H9 (cell line): ENCODE results near the gene BSN. TPM values are rescaled to one million over a fixed set of nuclear protein-coding genes. Genes with fewer than 3 reads are reported as not detected.

Source experiments
- DNase-seq: peaks from one replicate; pipeline ENCODE4 v3.0.0-alpha.2; 2017
- H2AFZ ChIP-seq: one replicate; pipeline ENCODE4 v1.6.1; 2013; ENCODE audit warnings: mild to moderate bottlenecking, low read length, control low read depth, moderate library complexity
- H2AK5ac ChIP-seq: 2 replicates; pipeline ENCODE4 v1.6.1; 2013; ENCODE audit warnings: low read length, control low read depth, mixed read lengths; ENCODE audit not compliant: insufficient read length
- H2BK120ac ChIP-seq: one replicate; pipeline ENCODE4 v1.6.1; 2013; ENCODE audit warnings: low read depth, mild to moderate bottlenecking, low read length, control low read depth, inconsistent platforms; ENCODE audit not compliant: poor library complexity, severe bottlenecking
- H2BK12ac ChIP-seq: 2 replicates; pipeline ENCODE4 v1.6.1; 2013; ENCODE audit warnings: low read length, control low read depth, mixed read lengths, low read depth; ENCODE audit not compliant: insufficient read length
- H2BK15ac ChIP-seq: 2 replicates; pipeline ENCODE4 v1.6.1; 2013; ENCODE audit warnings: low read depth, low read length, control low read depth
- H2BK20ac ChIP-seq: one replicate; pipeline ENCODE4 v1.6.1; 2013; ENCODE audit warnings: low read depth, mild to moderate bottlenecking, low read length, control low read depth, inconsistent platforms; ENCODE audit not compliant: poor library complexity, severe bottlenecking
- H2BK5ac ChIP-seq: 2 replicates; pipeline ENCODE4 v1.6.1; 2013; ENCODE audit warnings: low read length, control low read depth, mixed read lengths; ENCODE audit not compliant: insufficient read length
- H3K14ac ChIP-seq: 2 replicates; pipeline ENCODE4 v1.6.1; 2013; ENCODE audit warnings: low read length, control low read depth; ENCODE audit not compliant: insufficient read depth
- H3K18ac ChIP-seq: 2 replicates; pipeline ENCODE4 v1.6.1; 2013; ENCODE audit warnings: low read depth, mild to moderate bottlenecking, mixed read lengths, low read length, control low read depth; ENCODE audit not compliant: insufficient read length
- H3K23ac ChIP-seq: 2 replicates; pipeline ENCODE4 v1.6.1; 2013; ENCODE audit warnings: low read length, control low read depth, mixed read lengths, low read depth; ENCODE audit not compliant: insufficient read length
- H3K23me2 ChIP-seq: 2 replicates; pipeline ENCODE4 v1.6.1; 2013; ENCODE audit warnings: low read depth, mild to moderate bottlenecking, mixed read lengths, low read length, control low read depth; ENCODE audit not compliant: insufficient read length, poor library complexity, severe bottlenecking
- H3K27ac ChIP-seq: 2 replicates; pipeline ENCODE4 v1.5.1; 2013; ENCODE audit warnings: low read length, control low read depth, mixed read lengths, low read depth; ENCODE audit not compliant: insufficient read length
- H3K27me3 ChIP-seq: 2 replicates; pipeline ENCODE4 v1.6.1; 2013; ENCODE audit warnings: low read length, control low read depth, inconsistent platforms; ENCODE audit not compliant: insufficient read depth
- H3K4ac ChIP-seq: 2 replicates; pipeline ENCODE4 v1.6.1; 2013; ENCODE audit warnings: low read depth, mild to moderate bottlenecking, control low read depth, inconsistent platforms, low read length, moderate library complexity
- H3K4me1 ChIP-seq: 2 replicates; pipeline ENCODE4 v1.6.1; 2013; ENCODE audit warnings: low read length, control low read depth, inconsistent platforms; ENCODE audit not compliant: insufficient read depth
- H3K4me2 ChIP-seq: 2 replicates; pipeline ENCODE4 v1.6.1; 2013; ENCODE audit warnings: low read length, control low read depth, mixed read lengths; ENCODE audit not compliant: insufficient read length, insufficient read depth
- H3K56ac ChIP-seq: 2 replicates; pipeline ENCODE4 v1.6.1; 2013; ENCODE audit warnings: low read depth, mild to moderate bottlenecking, mixed read lengths, low read length, control low read depth; ENCODE audit not compliant: insufficient read length
- H3K79me1 ChIP-seq: 2 replicates; pipeline ENCODE4 v1.6.1; 2013; ENCODE audit warnings: low read depth, mild to moderate bottlenecking, moderate library complexity, low read length, control low read depth, inconsistent platforms; ENCODE audit not compliant: insufficient read depth, poor library complexity, severe bottlenecking
- H3K79me2 ChIP-seq: 2 replicates; pipeline ENCODE4 v1.6.1; 2013; ENCODE audit warnings: low read length, control low read depth, inconsistent platforms; ENCODE audit not compliant: insufficient read depth
- H3K9ac ChIP-seq: 2 replicates; pipeline ENCODE4 v1.6.1; 2013; ENCODE audit warnings: low read length, control low read depth, mixed read lengths; ENCODE audit not compliant: insufficient read length; ENCODE audit errors: extremely low read depth
- H3K9me3 ChIP-seq: one replicate; pipeline ENCODE4 v1.6.1; 2013; ENCODE audit warnings: low read depth, low read length, inconsistent platforms; ENCODE audit not compliant: control insufficient read depth
- H3T11ph ChIP-seq: one replicate; pipeline ENCODE4 v1.6.1; 2013; ENCODE audit warnings: mild to moderate bottlenecking, low read length, control low read depth, inconsistent platforms
- H4K20me1 ChIP-seq: one replicate; pipeline ENCODE4 v1.6.1; 2013; ENCODE audit not compliant: control insufficient read depth, insufficient read length, insufficient read depth
- H4K5ac ChIP-seq: 2 replicates; pipeline ENCODE4 v1.6.1; 2013; ENCODE audit warnings: low read depth, mild to moderate bottlenecking, mixed read lengths, low read length, control low read depth; ENCODE audit not compliant: insufficient read length
- H4K8ac ChIP-seq: replicated peaks from 2 replicates; pipeline ENCODE4 v1.6.1; 2013; ENCODE audit warnings: low read length, control low read depth, mixed read lengths, low read depth; ENCODE audit not compliant: insufficient read length
- H4K91ac ChIP-seq: 2 replicates; pipeline ENCODE4 v1.6.1; 2013; ENCODE audit warnings: low read depth, mild to moderate bottlenecking, moderate library complexity, mixed read lengths, low read length, control low read depth; ENCODE audit not compliant: insufficient read length
- H3K27ac Mint-ChIP-seq, 3 experiments: 2 replicates in 2 of 3; 3 replicates in 1 of 3; pipeline ENCODE4 v1.8.0; 2020 to 2021; ENCODE audit warnings: mixed read lengths in 3 of 3, mild to moderate bottlenecking in 1 of 3, moderate library complexity in 1 of 3
- H3K27me3 Mint-ChIP-seq: 2 replicates; pipeline ENCODE4 v1.8.0; 2021; ENCODE audit warnings: low read depth, mild to moderate bottlenecking, moderate library complexity, mixed read lengths
- H3K36me3 Mint-ChIP-seq, 3 experiments: 2 replicates in 2 of 3; 3 replicates in 1 of 3; pipeline ENCODE4 v1.8.0; 2020 to 2021; ENCODE audit warnings: low read depth in 3 of 3, mixed read lengths in 3 of 3; ENCODE audit not compliant: insufficient read depth in 1 of 3
- H3K4me1 Mint-ChIP-seq, 2 experiments: 2 replicates each; pipeline ENCODE4 v1.8.0; 2020; ENCODE audit warnings: mixed read lengths in 2 of 2
- H3K4me3 Mint-ChIP-seq, 2 experiments: 2 replicates in 1 of 2; 3 replicates in 1 of 2; pipeline ENCODE4 v1.8.0; 2020 to 2021; ENCODE audit warnings: mild to moderate bottlenecking in 2 of 2, mixed read lengths in 2 of 2, moderate library complexity in 1 of 2
- H3K9me3 Mint-ChIP-seq, 2 experiments: 2 replicates in 1 of 2; 3 replicates in 1 of 2; pipeline ENCODE4 v1.8.0; 2020; ENCODE audit warnings: mild to moderate bottlenecking in 2 of 2, mixed read lengths in 2 of 2, moderate library complexity in 1 of 2
- WGBS: extraction: QIAGEN DNeasy Blood & Tissue Kit; methylation state at CpG from one replicate; pipeline ENCODE4 v1.1.7; 2013; ENCODE audit warnings: missing lambda C conversion rate, low lambda C conversion rate, mixed read lengths; ENCODE audit not compliant: insufficient read length; ENCODE audit errors: extremely low coverage; 5-methylcytosine and 5-hydroxymethylcytosine counted together
- total RNA-seq: library from RNA; stranded (reverse); gene quantifications from 2 replicates; pipeline ENCODE4 v1.2.1, GENCODE V29; 2021
- TF ChIP-seq, protein P1 (sequence below): fragments of 200-600 bp; sonication (generic); conservative IDR thresholded peaks from 3 replicates; pipeline ENCODE4 v1.8.0; 2021; ENCODE audit warnings: antibody characterized with exemption, mild to moderate bottlenecking

BSN gene
- total RNA-seq, 1 experiment from 2014 or later = 2.4 TPM

DNA sequence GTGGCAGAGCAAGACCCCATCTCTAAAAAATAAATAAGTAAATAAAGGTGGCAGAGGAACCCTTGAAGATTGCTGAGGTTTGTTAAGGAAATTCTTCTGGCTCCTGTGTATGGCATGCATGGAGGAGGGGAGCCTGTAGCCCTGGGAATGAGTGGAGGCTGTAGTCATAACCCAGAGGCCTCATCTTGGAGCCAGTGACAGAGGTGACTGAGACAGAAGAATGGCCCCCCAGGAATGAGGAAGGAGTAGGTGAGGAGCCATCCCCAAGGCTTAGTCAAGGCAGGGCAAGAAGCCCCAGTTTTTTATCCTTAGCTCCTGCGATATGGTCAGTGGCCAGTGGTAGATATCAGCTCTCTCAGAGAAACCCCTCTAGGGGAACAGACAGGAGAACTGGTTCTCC is 46.5 kb downstream of the BSN start:
- H3K18ac ChIP-seq = no peak overlapping the region
- H3K9me3 ChIP-seq = no peaks in the 10 kb centered on the region
- no peak overlapping the region for H2BK120ac ChIP-seq
- WGBS = no CpG with 5 or more reads among the region's 1 CpG
- H3K79me2 ChIP-seq = no peaks in the 10 kb centered on the region
- H3K4me1 ChIP-seq = no peaks in the 10 kb centered on the region
- no peak overlapping the region for H2BK15ac ChIP-seq
- H2BK20ac ChIP-seq = no peak overlapping the region
- no peak overlapping the region for H3K4ac ChIP-seq
- H4K20me1 ChIP-seq = no peaks in the 10 kb centered on the region
- H4K8ac ChIP-seq = no peak overlapping the region
- no peak for DNase-seq
- TF ChIP-seq, protein P1, sequence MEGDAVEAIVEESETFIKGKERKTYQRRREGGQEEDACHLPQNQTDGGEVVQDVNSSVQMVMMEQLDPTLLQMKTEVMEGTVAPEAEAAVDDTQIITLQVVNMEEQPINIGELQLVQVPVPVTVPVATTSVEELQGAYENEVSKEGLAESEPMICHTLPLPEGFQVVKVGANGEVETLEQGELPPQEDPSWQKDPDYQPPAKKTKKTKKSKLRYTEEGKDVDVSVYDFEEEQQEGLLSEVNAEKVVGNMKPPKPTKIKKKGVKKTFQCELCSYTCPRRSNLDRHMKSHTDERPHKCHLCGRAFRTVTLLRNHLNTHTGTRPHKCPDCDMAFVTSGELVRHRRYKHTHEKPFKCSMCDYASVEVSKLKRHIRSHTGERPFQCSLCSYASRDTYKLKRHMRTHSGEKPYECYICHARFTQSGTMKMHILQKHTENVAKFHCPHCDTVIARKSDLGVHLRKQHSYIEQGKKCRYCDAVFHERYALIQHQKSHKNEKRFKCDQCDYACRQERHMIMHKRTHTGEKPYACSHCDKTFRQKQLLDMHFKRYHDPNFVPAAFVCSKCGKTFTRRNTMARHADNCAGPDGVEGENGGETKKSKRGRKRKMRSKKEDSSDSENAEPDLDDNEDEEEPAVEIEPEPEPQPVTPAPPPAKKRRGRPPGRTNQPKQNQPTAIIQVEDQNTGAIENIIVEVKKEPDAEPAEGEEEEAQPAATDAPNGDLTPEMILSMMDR = no peak
- H3K79me1 ChIP-seq = no peaks in the 10 kb centered on the region
- Mint-ChIP-seq H3K27ac (no peak overlapping the region), H3K4me1 (peaks cover 6 to 7% of the 10 kb centered on the region in 2 experiments), H3K9me3 (no peaks in the 10 kb centered on the region), H3K4me3 (no peak overlapping the region), H3K27me3 (no peaks in the 10 kb centered on the region; the same call in 1 of the 2 replicates), H3K36me3 (no peaks in the 10 kb centered on the region)
- no peak overlapping the region for H3K56ac ChIP-seq
- no peaks in the 10 kb centered on the region for H3K27me3 ChIP-seq
- H3K4me2 ChIP-seq = no peak overlapping the region
- no peak overlapping the region for H3T11ph ChIP-seq
- H2BK12ac ChIP-seq = no peak overlapping the region
- H3K14ac ChIP-seq = no peak overlapping the region
- H4K5ac ChIP-seq = no peak overlapping the region
- no peak overlapping the region for H3K9ac ChIP-seq
- H2AK5ac ChIP-seq = no peak overlapping the region
- no peak overlapping the region for H2AFZ ChIP-seq
- H3K23me2 ChIP-seq = no peaks in the 10 kb centered on the region
- no peak overlapping the region for H2BK5ac ChIP-seq
- H4K91ac ChIP-seq = no peak overlapping the region
- no peak overlapping the region for H3K23ac ChIP-seq
- no peak overlapping the region for H3K27ac ChIP-seq
